KOPT-K1 (cell line): ENCODE data around the gene KCNQ4.

ENCODE experiments used
- H3K27ac ChIP-seq: fragments of 200-600 bp; sonication (generic); 2 replicates; pipeline ENCODE4 v1.5.1; 2016; ENCODE audit warnings: antibody characterized with exemption, mild to moderate bottlenecking, low read depth, low read length; ENCODE audit not compliant: poor library complexity, severe bottlenecking
- H3K36me3 ChIP-seq: fragments of 200-600 bp; sonication (generic); 2 replicates; pipeline ENCODE4 v1.5.1; 2017; ENCODE audit warnings: antibody characterized with exemption, mild to moderate bottlenecking, low read length, moderate library complexity; ENCODE audit not compliant: insufficient read depth
- H3K9me3 ChIP-seq: fragments of 200-600 bp; sonication (generic); 2 replicates; pipeline ENCODE4 v1.5.1; 2017; ENCODE audit warnings: antibody characterized with exemption, low read length, mild to moderate bottlenecking; ENCODE audit not compliant: insufficient read depth, poor library complexity, severe bottlenecking

Gene KCNQ4

DNA sequence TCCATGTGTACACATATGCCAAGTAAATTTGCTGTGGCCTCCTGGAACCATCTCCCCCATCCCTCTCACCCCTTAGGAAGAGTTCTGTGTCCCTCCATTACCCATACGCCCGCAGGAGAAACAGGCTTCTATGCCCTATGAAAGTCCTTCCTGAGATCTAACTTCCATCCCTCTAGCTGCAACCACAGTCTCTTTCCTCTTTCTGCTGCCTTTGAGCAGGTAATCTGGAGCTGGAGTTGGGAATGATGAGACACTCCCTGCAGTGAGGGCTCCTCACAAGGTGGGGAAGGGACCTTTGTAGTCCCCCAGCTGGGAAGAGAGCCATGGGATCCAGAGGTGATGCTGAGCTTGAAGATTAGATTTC, 2.0 kb upstream of the KCNQ4 start:
- H3K36me3 ChIP-seq, result peaks cover 10% of the 10 kb centered on the region
- H3K9me3 ChIP-seq, result peaks cover 10% of the 10 kb centered on the region
- no peak overlapping the region for H3K27ac ChIP-seq

DNA sequence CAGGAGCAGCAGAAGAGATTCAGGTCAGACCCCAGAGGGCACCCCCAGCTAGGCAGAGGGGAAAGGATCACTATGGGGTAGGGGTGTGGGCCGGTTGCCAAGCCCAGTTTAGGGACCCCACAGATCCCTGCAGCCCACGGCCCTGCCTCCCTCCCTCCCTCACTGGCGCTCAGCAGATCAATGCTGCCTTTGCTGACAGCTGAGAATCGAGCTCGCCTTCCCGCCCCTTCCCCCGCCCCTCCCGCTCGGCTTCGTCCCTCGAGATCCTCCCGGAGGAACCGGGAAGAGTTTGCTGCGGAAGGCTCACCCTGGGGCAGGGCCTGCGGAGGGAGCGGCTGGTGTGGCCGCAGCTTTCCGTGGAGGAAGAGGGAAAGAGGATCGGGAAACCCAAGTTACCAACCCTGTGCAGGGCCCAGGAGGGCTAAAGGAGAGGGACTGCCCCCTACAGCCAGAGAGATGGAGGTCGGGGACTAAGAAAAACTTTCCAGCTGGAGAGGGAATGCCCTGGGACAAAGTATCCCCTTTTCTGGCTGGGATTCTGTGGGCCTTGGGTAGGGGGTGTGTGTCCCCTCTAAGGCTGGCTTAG, 1.1 kb upstream of the KCNQ4 start:
- peaks cover 1% of the 10 kb centered on the region for H3K9me3 ChIP-seq
- peaks cover 2% of the 10 kb centered on the region for H3K36me3 ChIP-seq
- no peak overlapping the region for H3K27ac ChIP-seq

DNA sequence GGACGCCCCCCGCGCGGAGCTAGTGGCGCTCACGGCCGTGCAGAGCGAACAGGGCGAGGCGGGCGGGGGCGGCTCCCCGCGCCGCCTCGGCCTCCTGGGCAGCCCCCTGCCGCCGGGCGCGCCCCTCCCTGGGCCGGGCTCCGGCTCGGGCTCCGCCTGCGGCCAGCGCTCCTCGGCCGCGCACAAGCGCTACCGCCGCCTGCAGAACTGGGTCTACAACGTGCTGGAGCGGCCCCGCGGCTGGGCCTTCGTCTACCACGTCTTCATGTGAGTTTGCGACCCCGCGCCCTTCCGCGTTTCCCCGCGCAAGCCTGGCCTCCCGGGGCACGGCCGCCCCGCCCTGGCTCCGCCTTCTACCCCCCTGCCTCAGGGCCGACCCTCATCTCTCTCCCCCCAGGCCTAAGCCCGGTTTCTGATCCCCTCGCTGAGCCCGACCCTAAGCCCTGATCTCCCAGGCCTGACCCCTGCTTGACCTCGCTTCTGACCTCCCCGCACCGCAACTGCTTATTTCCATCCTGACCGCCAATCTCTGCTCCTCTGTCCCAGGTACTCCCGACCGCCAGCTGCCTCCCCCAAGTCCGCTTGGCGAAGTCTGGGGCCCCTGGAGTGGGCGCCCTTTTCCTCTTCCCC, 669 bp downstream of the KCNQ4 start:
- Histone ChIP-seq H3K36me3 (no peaks in the 10 kb centered on the region), H3K9me3 (no peaks in the 10 kb centered on the region), H3K27ac (no peak overlapping the region)

GRCh38 chr1:40784771-40785151, 1.2 kb downstream of the KCNQ4 start:
- Histone ChIP-seq H3K27ac (no peak overlapping the region), H3K9me3 (no peaks in the 10 kb centered on the region)

GRCh38 chr1:40785446-40785845, 1.9 kb downstream of the KCNQ4 start:
- no peaks in the 10 kb centered on the region for H3K9me3 ChIP-seq
- no peak overlapping the region for H3K27ac ChIP-seq
- H3K36me3 ChIP-seq, result no peaks in the 10 kb centered on the region

More at GRCh38 chr1:40784771-40785151, 1.2 kb downstream of the KCNQ4 start:
- H3K36me3 ChIP-seq, result no peaks in the 10 kb centered on the region

DNA sequence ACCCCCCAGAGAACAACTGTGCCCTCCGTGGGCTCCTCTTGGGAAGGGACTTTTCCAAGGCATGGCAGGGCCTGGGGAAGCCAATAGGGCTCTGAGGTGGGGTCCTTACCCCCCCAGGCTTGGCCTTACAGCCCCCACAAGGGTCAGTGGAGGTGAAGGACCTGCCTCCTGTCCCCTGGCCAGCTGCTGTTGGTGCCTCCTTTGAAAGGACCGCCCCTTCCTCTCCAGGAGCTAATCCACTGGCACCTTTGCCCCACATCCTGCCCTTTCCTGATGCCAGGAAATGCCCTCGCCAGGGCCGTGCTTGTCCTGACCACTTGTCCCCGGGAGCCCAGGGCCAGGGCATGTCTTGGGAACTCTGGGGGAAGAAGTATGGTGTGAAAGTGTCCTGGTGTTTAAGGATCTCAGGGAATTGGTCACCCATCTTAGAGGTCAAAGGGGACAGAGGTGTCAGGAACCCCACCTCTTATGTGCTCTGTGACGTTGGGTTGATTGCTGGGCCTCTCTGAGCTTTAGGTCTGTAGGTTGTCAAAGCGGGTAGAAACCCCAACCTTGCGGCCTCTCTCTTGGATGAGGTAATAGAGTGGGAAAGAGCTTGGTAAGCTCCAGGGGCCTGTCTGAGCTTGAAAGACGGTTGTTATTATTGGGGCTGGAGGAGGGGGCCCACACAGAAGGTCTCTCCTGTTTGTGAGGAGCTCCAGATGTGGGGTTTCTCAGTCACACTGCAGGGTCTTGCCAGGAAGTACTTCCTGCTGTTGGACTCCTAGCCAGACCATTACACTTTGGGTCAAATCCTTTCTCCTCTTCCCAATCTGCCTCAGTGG, 2.8 kb downstream of the KCNQ4 start:
- Histone ChIP-seq H3K36me3 (no peaks in the 10 kb centered on the region), H3K9me3 (no peaks in the 10 kb centered on the region), H3K27ac (no peak overlapping the region)

GRCh38 chr1:40786995-40787705, 3.6 kb downstream of the KCNQ4 start:
- no peaks in the 10 kb centered on the region for H3K9me3 ChIP-seq
- no peak overlapping the region for H3K27ac ChIP-seq
- no peaks in the 10 kb centered on the region for H3K36me3 ChIP-seq

- Histone ChIP-seq H3K9me3 (no peaks in the 10 kb centered on the region), H3K27ac (no peak overlapping the region), H3K36me3 (no peaks in the 10 kb centered on the region)
Observed at GRCh38 chr1:40787737-40788560, 4.4 kb downstream of the KCNQ4 start.

GRCh38 chr1:40788561-40789341, 5.2 kb downstream of the KCNQ4 start:
- H3K36me3 ChIP-seq, result no peaks in the 10 kb centered on the region
- no peaks in the 10 kb centered on the region for H3K9me3 ChIP-seq
- H3K27ac ChIP-seq, result no peak overlapping the region

GRCh38 chr1:40789342-40789598, 5.7 kb downstream of the KCNQ4 start:
- Histone ChIP-seq H3K9me3 (no peaks in the 10 kb centered on the region), H3K36me3 (no peaks in the 10 kb centered on the region), H3K27ac (no peak overlapping the region)

GRCh38 chr1:40789661-40790430, 6.3 kb downstream of the KCNQ4 start:
- no peaks in the 10 kb centered on the region for H3K36me3 ChIP-seq
- no peaks in the 10 kb centered on the region for H3K9me3 ChIP-seq
- H3K27ac ChIP-seq, result no peak overlapping the region

GRCh38 chr1:40792036-40792435, 8.4 kb downstream of the KCNQ4 start:
- H3K36me3 ChIP-seq, result no peaks in the 10 kb centered on the region
- H3K9me3 ChIP-seq, result no peaks in the 10 kb centered on the region
- no peak overlapping the region for H3K27ac ChIP-seq

GRCh38 chr1:40793617-40794016, 10.0 kb downstream of the KCNQ4 start:
- Histone ChIP-seq H3K36me3 (no peaks in the 10 kb centered on the region), H3K9me3 (no peaks in the 10 kb centered on the region), H3K27ac (peak overlapping the region; percentile 84)

GRCh38 chr1:40794048-40794447, 10.5 kb downstream of the KCNQ4 start:
- Histone ChIP-seq H3K36me3 (no peaks in the 10 kb centered on the region), H3K9me3 (no peaks in the 10 kb centered on the region), H3K27ac (peak overlapping the region; percentile 84)
